Trophoblast cell (in vitro differentiated cells and primary cell): Measurements from ENCODE around the gene TBRG1.

ENCODE experiments used
- DNase-seq, 2 donors: peaks; one replicate each; pipeline ENCODE4 v3.0.0-alpha.2; 2016
- H2AFZ ChIP-seq: 2 replicates; pipeline ENCODE4 v1.6.1; 2013; ENCODE audit warnings: low read length, moderate library complexity, mild to moderate bottlenecking; ENCODE audit not compliant: insufficient read depth, poor library complexity
- H2AK5ac ChIP-seq: 2 replicates; pipeline ENCODE4 v1.6.1; 2013; ENCODE audit warnings: mild to moderate bottlenecking, low read length
- H2BK120ac ChIP-seq: 2 replicates; pipeline ENCODE4 v1.6.1; 2013; ENCODE audit warnings: low read length, mild to moderate bottlenecking, moderate library complexity; ENCODE audit not compliant: insufficient read depth, poor library complexity
- H2BK12ac ChIP-seq: 2 replicates; pipeline ENCODE4 v1.6.1; 2013; ENCODE audit warnings: mild to moderate bottlenecking, low read length, moderate library complexity
- H2BK5ac ChIP-seq: 2 replicates; pipeline ENCODE4 v1.6.1; 2013; ENCODE audit warnings: low read length, low read depth, moderate library complexity, mild to moderate bottlenecking; ENCODE audit not compliant: poor library complexity
- H3K14ac ChIP-seq: 2 replicates; pipeline ENCODE4 v1.6.1; 2013; ENCODE audit warnings: mild to moderate bottlenecking, low read length
- H3K18ac ChIP-seq: 2 replicates; pipeline ENCODE4 v1.6.1; 2013; ENCODE audit warnings: mild to moderate bottlenecking, low read length
- H3K23ac ChIP-seq: 2 replicates; pipeline ENCODE4 v1.6.1; 2013; ENCODE audit warnings: low read length
- H3K27ac ChIP-seq: 2 replicates; pipeline ENCODE4 v1.5.1; 2013; ENCODE audit warnings: low read depth, mild to moderate bottlenecking, inconsistent platforms, low read length, moderate library complexity
- H3K27me3 ChIP-seq: 2 replicates; pipeline ENCODE4 v1.6.1; 2013; ENCODE audit warnings: inconsistent platforms, mild to moderate bottlenecking, low read length, moderate library complexity; ENCODE audit not compliant: insufficient read depth
- H3K36me3 ChIP-seq, 2 experiments: 1 replicate in 1 of 2; 2 replicates in 1 of 2; pipeline ENCODE4 v1.6.1; 2013; ENCODE audit warnings: low read length in 2 of 2, mild to moderate bottlenecking in 2 of 2, moderate library complexity in 1 of 2; ENCODE audit not compliant: insufficient read depth in 2 of 2, control insufficient read depth in 1 of 2
- H3K4ac ChIP-seq: 2 replicates; pipeline ENCODE4 v1.6.1; 2013; ENCODE audit warnings: low read depth, mild to moderate bottlenecking, low read length, moderate library complexity
- H3K4me1 ChIP-seq, 2 experiments: 1 replicate in 1 of 2; 2 replicates in 1 of 2; pipeline ENCODE4 v1.6.1; 2013; ENCODE audit warnings: low read length in 2 of 2, mild to moderate bottlenecking in 2 of 2, moderate library complexity in 1 of 2; ENCODE audit not compliant: insufficient read depth in 2 of 2, control insufficient read depth in 1 of 2
- H3K4me2 ChIP-seq: 2 replicates; pipeline ENCODE4 v1.6.1; 2013; ENCODE audit warnings: inconsistent platforms, mild to moderate bottlenecking, low read length, moderate library complexity
- H3K4me3 ChIP-seq: 2 replicates; pipeline ENCODE4 v1.5.1; 2013; ENCODE audit warnings: mild to moderate bottlenecking, low read depth, low read length, inconsistent platforms
- H3K79me1 ChIP-seq: one replicate; pipeline ENCODE4 v1.6.1; 2013; ENCODE audit warnings: low read length
- H3K79me2 ChIP-seq: 2 replicates; pipeline ENCODE4 v1.6.1; 2013; ENCODE audit warnings: low read length, mild to moderate bottlenecking; ENCODE audit not compliant: control insufficient read depth, insufficient read depth, poor library complexity
- H3K9ac ChIP-seq: 2 replicates; pipeline ENCODE4 v1.6.1; 2013; ENCODE audit warnings: mild to moderate bottlenecking, low read length
- H3K9me3 ChIP-seq: 2 replicates; pipeline ENCODE4 v1.6.1; 2013; ENCODE audit warnings: low read depth, mild to moderate bottlenecking, control low read depth, inconsistent platforms, low read length; ENCODE audit not compliant: insufficient read depth
- H4K12ac ChIP-seq: 2 replicates; pipeline ENCODE4 v1.6.1; 2013; ENCODE audit warnings: low read depth, mild to moderate bottlenecking, low read length, moderate library complexity
- H4K8ac ChIP-seq: 2 replicates; pipeline ENCODE4 v1.6.1; 2013; ENCODE audit warnings: low read depth, mild to moderate bottlenecking, low read length, moderate library complexity
- H4K91ac ChIP-seq: one replicate; pipeline ENCODE4 v1.6.1; 2013; ENCODE audit warnings: low read depth, mild to moderate bottlenecking, low read length, moderate library complexity
- WGBS: extraction: QIAGEN DNeasy Blood & Tissue Kit; methylation state at CpG from one replicate; pipeline ENCODE4 v1.1.7; 2013; ENCODE audit warnings: missing lambda C conversion rate; ENCODE audit not compliant: insufficient read length, insufficient coverage; ENCODE audit errors: extremely low coverage; 5-methylcytosine and 5-hydroxymethylcytosine counted together

TBRG1 gene

GRCh38 chr11:124582565-124582964 lies 40.1 kb upstream of the TBRG1 start:
- no peaks in the 10 kb centered on the region for H3K36me3 ChIP-seq
- no peak overlapping the region for H3K4ac ChIP-seq
- no peak overlapping the region for H4K12ac ChIP-seq
- H2BK12ac ChIP-seq: no peak overlapping the region
- no peak overlapping the region for H3K4me3 ChIP-seq
- no peak for DNase-seq
- H3K18ac ChIP-seq: no peak overlapping the region
- H3K4me2 ChIP-seq: no peak overlapping the region
- no peak overlapping the region for H2BK120ac ChIP-seq
- no peak overlapping the region for H4K8ac ChIP-seq
- H3K27me3 ChIP-seq: no peaks in the 10 kb centered on the region
- H3K14ac ChIP-seq: no peak overlapping the region
- no peak overlapping the region for H2AK5ac ChIP-seq
- no peak overlapping the region for H4K91ac ChIP-seq
- no peaks in the 10 kb centered on the region for H3K9me3 ChIP-seq
- H3K4me1 ChIP-seq: no peaks in the 10 kb centered on the region
- no peak overlapping the region for H3K9ac ChIP-seq
- H3K27ac ChIP-seq: no peak overlapping the region
- WGBS: no CpG with 5 or more reads among the region's 2 CpGs
- H3K79me2 ChIP-seq: no peaks in the 10 kb centered on the region
- H2BK5ac ChIP-seq: no peak overlapping the region
- no peaks in the 10 kb centered on the region for H3K79me1 ChIP-seq
- no peak overlapping the region for H3K23ac ChIP-seq
- no peak overlapping the region for H2AFZ ChIP-seq

GRCh38 chr11:124583781-124584180 lies 38.9 kb upstream of the TBRG1 start:
- no CpG with 5 or more reads among the region's 8 CpGs for WGBS
- Histone ChIP-seq H3K4ac (no peak overlapping the region), H3K23ac (no peak overlapping the region), H2AFZ (no peak overlapping the region), H3K27me3 (no peaks in the 10 kb centered on the region), H3K27ac (no peak overlapping the region), H3K4me1 (no peaks in the 10 kb centered on the region), H2BK5ac (no peak overlapping the region), H3K79me2 (no peaks in the 10 kb centered on the region), H2BK120ac (no peak overlapping the region), H3K4me2 (no peak overlapping the region), H3K36me3 (no peaks in the 10 kb centered on the region), H4K8ac (no peak overlapping the region), H4K91ac (no peak overlapping the region), H3K9me3 (no peaks in the 10 kb centered on the region), H3K9ac (no peak overlapping the region), H3K18ac (no peak overlapping the region), H2AK5ac (no peak overlapping the region), H3K4me3 (no peak overlapping the region), H2BK12ac (no peak overlapping the region), H4K12ac (no peak overlapping the region), H3K14ac (no peak overlapping the region), H3K79me1 (no peaks in the 10 kb centered on the region)
- no peak for DNase-seq

- no peak overlapping the region for H3K9ac ChIP-seq
- no peak overlapping the region for H3K4me3 ChIP-seq
- no peak overlapping the region for H4K12ac ChIP-seq
- no peak overlapping the region for H4K8ac ChIP-seq
- H3K4me2 ChIP-seq: no peak overlapping the region
- no peak overlapping the region for H3K18ac ChIP-seq
- no peak overlapping the region for H3K23ac ChIP-seq
- no peaks in the 10 kb centered on the region for H3K79me2 ChIP-seq
- no peaks in the 10 kb centered on the region for H3K79me1 ChIP-seq
- H3K36me3 ChIP-seq: no peaks in the 10 kb centered on the region
- H2BK12ac ChIP-seq: no peak overlapping the region
- no peaks in the 10 kb centered on the region for H3K27me3 ChIP-seq
- WGBS: no CpG with 5 or more reads among the region's 4 CpGs
- no peak overlapping the region for H2BK5ac ChIP-seq
- H2AFZ ChIP-seq: no peak overlapping the region
- no peaks in the 10 kb centered on the region for H3K4me1 ChIP-seq
- H3K14ac ChIP-seq: no peak overlapping the region
- H2BK120ac ChIP-seq: no peak overlapping the region
- no peak overlapping the region for H2AK5ac ChIP-seq
- H4K91ac ChIP-seq: no peak overlapping the region
- no peak overlapping the region for H3K27ac ChIP-seq
- no peak for DNase-seq
- H3K4ac ChIP-seq: no peak overlapping the region
- H3K9me3 ChIP-seq: no peaks in the 10 kb centered on the region
These were observed 37.8 kb upstream of the TBRG1 start for GRCh38 chr11:124584681-124585372.

GRCh38 chr11:124586238-124586860 lies 36.3 kb upstream of the TBRG1 start:
- Histone ChIP-seq H3K27me3 (no peaks in the 10 kb centered on the region), H3K9me3 (no peaks in the 10 kb centered on the region), H2AK5ac (no peak overlapping the region), H3K4ac (no peak overlapping the region), H3K27ac (no peak overlapping the region), H3K36me3 (no peaks in the 10 kb centered on the region), H3K4me1 (no peaks in the 10 kb centered on the region), H3K23ac (no peak overlapping the region), H3K79me1 (no peaks in the 10 kb centered on the region), H3K9ac (no peak overlapping the region), H3K4me3 (no peak overlapping the region), H4K8ac (no peak overlapping the region), H2BK5ac (no peak overlapping the region), H3K14ac (no peak overlapping the region), H4K12ac (no peak overlapping the region), H2AFZ (no peak overlapping the region), H4K91ac (no peak overlapping the region), H3K4me2 (no peak overlapping the region), H2BK12ac (no peak overlapping the region), H2BK120ac (no peak overlapping the region), H3K79me2 (no peaks in the 10 kb centered on the region), H3K18ac (no peak overlapping the region)
- no CpG with 5 or more reads among the region's 3 CpGs for WGBS
- DNase-seq: peak; percentile 62 to 80
